ENCODE results near the gene ANKH.

ANKH gene

GRCh38 chr5:14672484-14673394 lies 198.8 kb downstream of the ANKH start:
- H3K4me3 ChIP-seq (ENCODE audit: low read depth in 1 of 2, low read length in 2 of 2): no peak overlapping the region
- H3K9ac ChIP-seq (ENCODE audit: low read depth in 1 of 2, low read length in 2 of 2): no peak overlapping the region
- no peak overlapping the region for H3K27ac ChIP-seq (ENCODE audit: low read depth, low read length)
- peaks cover 0 to 15% of the 10 kb centered on the region in 2 donors for H3K36me3 ChIP-seq (ENCODE audit: control insufficient read depth in 1 of 2, insufficient read depth in 2 of 2, low read length in 2 of 2)
- no peaks in the 10 kb centered on the region for H3K9me3 ChIP-seq (ENCODE audit: control insufficient read depth in 1 of 2, low read length in 2 of 2)
- peaks cover 52 to 54% of the 10 kb centered on the region in 2 donors for H3K4me1 ChIP-seq (ENCODE audit: control insufficient read depth in 1 of 2, insufficient read depth in 2 of 2, low read length in 2 of 2)
- H3K27me3 ChIP-seq (ENCODE audit: control insufficient read depth in 1 of 2, insufficient read depth in 2 of 2, low read length in 2 of 2): no peaks in the 10 kb centered on the region

- peaks cover 0 to 12% of the 10 kb centered on the region in 2 donors for H3K36me3 ChIP-seq (ENCODE audit: control insufficient read depth in 1 of 2, insufficient read depth in 2 of 2, low read length in 2 of 2)
- no peaks in the 10 kb centered on the region for H3K27me3 ChIP-seq (ENCODE audit: control insufficient read depth in 1 of 2, insufficient read depth in 2 of 2, low read length in 2 of 2)
- H3K4me3 ChIP-seq (ENCODE audit: low read depth in 1 of 2, low read length in 2 of 2): no peak overlapping the region
- no peak overlapping the region for H3K9ac ChIP-seq (ENCODE audit: low read depth in 1 of 2, low read length in 2 of 2)
- H3K27ac ChIP-seq (ENCODE audit: low read depth, low read length): no peak overlapping the region
- H3K9me3 ChIP-seq (ENCODE audit: control insufficient read depth in 1 of 2, low read length in 2 of 2): no peaks in the 10 kb centered on the region
- peaks cover 57 to 61% of the 10 kb centered on the region in 2 donors for H3K4me1 ChIP-seq (ENCODE audit: control insufficient read depth in 1 of 2, insufficient read depth in 2 of 2, low read length in 2 of 2)
These were observed 199.5 kb downstream of the ANKH start for GRCh38 chr5:14672082-14672481.

- Histone ChIP-seq H3K4me1 (ENCODE audit: control insufficient read depth in 1 of 2, insufficient read depth in 2 of 2, low read length in 2 of 2) (peaks cover 60 to 61% of the 10 kb centered on the region in 2 donors), H3K27ac (ENCODE audit: low read depth, low read length) (no peak overlapping the region)
These were observed 200.2 kb downstream of the ANKH start for GRCh38 chr5:14671414-14671813.

GRCh38 chr5:14669975-14670374 lies 201.6 kb downstream of the ANKH start:
- Histone ChIP-seq H3K27ac (ENCODE audit: low read depth, low read length) (no peak overlapping the region), H3K4me3 (ENCODE audit: low read depth in 1 of 2, low read length in 2 of 2) (no peak overlapping the region), H3K4me1 (ENCODE audit: control insufficient read depth in 1 of 2, insufficient read depth in 2 of 2, low read length in 2 of 2) (peaks cover 59% of the 10 kb centered on the region in 2 donors), H3K9me3 (ENCODE audit: control insufficient read depth in 1 of 2, low read length in 2 of 2) (no peaks in the 10 kb centered on the region), H3K9ac (ENCODE audit: low read depth in 1 of 2, low read length in 2 of 2) (no peak overlapping the region), H3K36me3 (ENCODE audit: control insufficient read depth in 1 of 2, insufficient read depth in 2 of 2, low read length in 2 of 2) (peaks cover 0 to 6% of the 10 kb centered on the region in 2 donors), H3K27me3 (ENCODE audit: control insufficient read depth in 1 of 2, insufficient read depth in 2 of 2, low read length in 2 of 2) (no peaks in the 10 kb centered on the region)

More at GRCh38 chr5:14671414-14671813, 200.2 kb downstream of the ANKH start:
- Histone ChIP-seq H3K4me3 (ENCODE audit: low read depth in 1 of 2, low read length in 2 of 2) (no peak overlapping the region), H3K9me3 (ENCODE audit: control insufficient read depth in 1 of 2, low read length in 2 of 2) (no peaks in the 10 kb centered on the region), H3K9ac (ENCODE audit: low read depth in 1 of 2, low read length in 2 of 2) (no peak overlapping the region), H3K27me3 (ENCODE audit: control insufficient read depth in 1 of 2, insufficient read depth in 2 of 2, low read length in 2 of 2) (no peaks in the 10 kb centered on the region), H3K36me3 (ENCODE audit: control insufficient read depth in 1 of 2, insufficient read depth in 2 of 2, low read length in 2 of 2) (peaks cover 0 to 12% of the 10 kb centered on the region in 2 donors)

- peaks cover 0 to 5% of the 10 kb centered on the region in 2 donors for H3K36me3 ChIP-seq (ENCODE audit: control insufficient read depth in 1 of 2, insufficient read depth in 2 of 2, low read length in 2 of 2)
- no peaks in the 10 kb centered on the region for H3K9me3 ChIP-seq (ENCODE audit: control insufficient read depth in 1 of 2, low read length in 2 of 2)
- H3K4me3 ChIP-seq (ENCODE audit: low read depth in 1 of 2, low read length in 2 of 2): no peak overlapping the region
- no peak overlapping the region for H3K9ac ChIP-seq (ENCODE audit: low read depth in 1 of 2, low read length in 2 of 2)
- H3K27ac ChIP-seq (ENCODE audit: low read depth, low read length): no peak overlapping the region
- no peaks in the 10 kb centered on the region for H3K27me3 ChIP-seq (ENCODE audit: control insufficient read depth in 1 of 2, insufficient read depth in 2 of 2, low read length in 2 of 2)
- H3K4me1 ChIP-seq (ENCODE audit: control insufficient read depth in 1 of 2, insufficient read depth in 2 of 2, low read length in 2 of 2): peaks cover 59% of the 10 kb centered on the region in 2 donors
These were observed 202.2 kb downstream of the ANKH start for GRCh38 chr5:14669415-14669814.

- no peaks in the 10 kb centered on the region for H3K9me3 ChIP-seq (ENCODE audit: control insufficient read depth in 1 of 2, low read length in 2 of 2)
- peaks cover 0 to 5% of the 10 kb centered on the region in 2 donors for H3K36me3 ChIP-seq (ENCODE audit: control insufficient read depth in 1 of 2, insufficient read depth in 2 of 2, low read length in 2 of 2)
- peak overlapping the region; percentile 39 to 46 for H3K4me3 ChIP-seq (ENCODE audit: low read depth in 1 of 2, low read length in 2 of 2)
- no peak overlapping the region for H3K27ac ChIP-seq (ENCODE audit: low read depth, low read length)
- peaks cover 65 to 66% of the 10 kb centered on the region in 2 donors for H3K4me1 ChIP-seq (ENCODE audit: control insufficient read depth in 1 of 2, insufficient read depth in 2 of 2, low read length in 2 of 2)
- peak overlapping the region in 1 of 2 donors; percentile 52 for H3K9ac ChIP-seq (ENCODE audit: low read depth in 1 of 2, low read length in 2 of 2)
- no peaks in the 10 kb centered on the region for H3K27me3 ChIP-seq (ENCODE audit: control insufficient read depth in 1 of 2, insufficient read depth in 2 of 2, low read length in 2 of 2)
These were observed 203.4 kb downstream of the ANKH start for GRCh38 chr5:14668181-14668591.

GRCh38 chr5:14667770-14668169 lies 203.8 kb downstream of the ANKH start:
- Histone ChIP-seq H3K27me3 (ENCODE audit: control insufficient read depth in 1 of 2, insufficient read depth in 2 of 2, low read length in 2 of 2) (no peaks in the 10 kb centered on the region), H3K9ac (ENCODE audit: low read depth in 1 of 2, low read length in 2 of 2) (peak overlapping the region in 1 of 2 donors; percentile 52), H3K4me1 (ENCODE audit: control insufficient read depth in 1 of 2, insufficient read depth in 2 of 2, low read length in 2 of 2) (peaks cover 64 to 65% of the 10 kb centered on the region in 2 donors), H3K9me3 (ENCODE audit: control insufficient read depth in 1 of 2, low read length in 2 of 2) (no peaks in the 10 kb centered on the region), H3K4me3 (ENCODE audit: low read depth in 1 of 2, low read length in 2 of 2) (peak overlapping the region; percentile 39 to 46), H3K36me3 (ENCODE audit: control insufficient read depth in 1 of 2, insufficient read depth in 2 of 2, low read length in 2 of 2) (peaks cover 0 to 5% of the 10 kb centered on the region in 2 donors), H3K27ac (ENCODE audit: low read depth, low read length) (no peak overlapping the region)

GRCh38 chr5:14667290-14667689 lies 204.3 kb downstream of the ANKH start:
- Histone ChIP-seq H3K9me3 (ENCODE audit: control insufficient read depth in 1 of 2, low read length in 2 of 2) (no peaks in the 10 kb centered on the region), H3K4me3 (ENCODE audit: low read depth in 1 of 2, low read length in 2 of 2) (peak overlapping the region; percentile 39 to 46), H3K36me3 (ENCODE audit: control insufficient read depth in 1 of 2, insufficient read depth in 2 of 2, low read length in 2 of 2) (peaks cover 0 to 5% of the 10 kb centered on the region in 2 donors), H3K27ac (ENCODE audit: low read depth, low read length) (no peak overlapping the region), H3K9ac (ENCODE audit: low read depth in 1 of 2, low read length in 2 of 2) (no peak overlapping the region), H3K27me3 (ENCODE audit: control insufficient read depth in 1 of 2, insufficient read depth in 2 of 2, low read length in 2 of 2) (no peaks in the 10 kb centered on the region), H3K4me1 (ENCODE audit: control insufficient read depth in 1 of 2, insufficient read depth in 2 of 2, low read length in 2 of 2) (peaks cover 59 to 60% of the 10 kb centered on the region in 2 donors)

GRCh38 chr5:14666357-14666756 lies 205.2 kb downstream of the ANKH start:
- H3K4me1 ChIP-seq (ENCODE audit: control insufficient read depth in 1 of 2, insufficient read depth in 2 of 2, low read length in 2 of 2): peaks cover 50 to 52% of the 10 kb centered on the region in 2 donors

GRCh38 chr5:14665949-14666348 lies 205.6 kb downstream of the ANKH start:
- Histone ChIP-seq H3K27ac (ENCODE audit: low read depth, low read length) (no peak overlapping the region), H3K36me3 (ENCODE audit: control insufficient read depth in 1 of 2, insufficient read depth in 2 of 2, low read length in 2 of 2) (peaks cover 0 to 5% of the 10 kb centered on the region in 2 donors), H3K27me3 (ENCODE audit: control insufficient read depth in 1 of 2, insufficient read depth in 2 of 2, low read length in 2 of 2) (no peaks in the 10 kb centered on the region), H3K9ac (ENCODE audit: low read depth in 1 of 2, low read length in 2 of 2) (peak overlapping the region; percentile 38 to 87), H3K4me3 (ENCODE audit: low read depth in 1 of 2, low read length in 2 of 2) (peak overlapping the region; percentile 75 to 87), H3K4me1 (ENCODE audit: control insufficient read depth in 1 of 2, insufficient read depth in 2 of 2, low read length in 2 of 2) (peaks cover 46 to 48% of the 10 kb centered on the region in 2 donors), H3K9me3 (ENCODE audit: control insufficient read depth in 1 of 2, low read length in 2 of 2) (no peaks in the 10 kb centered on the region)

More at GRCh38 chr5:14666357-14666756, 205.2 kb downstream of the ANKH start:
- Histone ChIP-seq H3K9me3 (ENCODE audit: control insufficient read depth in 1 of 2, low read length in 2 of 2) (no peaks in the 10 kb centered on the region), H3K27me3 (ENCODE audit: control insufficient read depth in 1 of 2, insufficient read depth in 2 of 2, low read length in 2 of 2) (no peaks in the 10 kb centered on the region), H3K4me3 (ENCODE audit: low read depth in 1 of 2, low read length in 2 of 2) (peak overlapping the region; percentile 75 to 87), H3K9ac (ENCODE audit: low read depth in 1 of 2, low read length in 2 of 2) (peak overlapping the region; percentile 38 to 87), H3K27ac (ENCODE audit: low read depth, low read length) (no peak overlapping the region), H3K36me3 (ENCODE audit: control insufficient read depth in 1 of 2, insufficient read depth in 2 of 2, low read length in 2 of 2) (peaks cover 0 to 5% of the 10 kb centered on the region in 2 donors)

Measured in duodenal mucosa (tissue), 2 donors.